ENCODE results near the gene HDHD5.

GRCh38 chr22:17096071-17096470 lies 63.0 kb downstream of the HDHD5 start:
- TF ChIP-seq REST (IDR thresholded peaks at IDR 0.05; ENCODE audit: insufficient read depth in 1 of 2, low read depth in 2 of 2, low read length in 1 of 2) (no peak), CTCF (IDR thresholded peaks at IDR 0.05) (no peak)

Data from Panc1 (cell line).